ENCODE data around the gene XIRP1. TPM values are rescaled to one million over a fixed set of nuclear protein-coding genes. Genes with fewer than 3 reads are reported as not detected.

XIRP1 gene
- total RNA-seq, 1 donor from 2014 or later = not detected

DNA sequence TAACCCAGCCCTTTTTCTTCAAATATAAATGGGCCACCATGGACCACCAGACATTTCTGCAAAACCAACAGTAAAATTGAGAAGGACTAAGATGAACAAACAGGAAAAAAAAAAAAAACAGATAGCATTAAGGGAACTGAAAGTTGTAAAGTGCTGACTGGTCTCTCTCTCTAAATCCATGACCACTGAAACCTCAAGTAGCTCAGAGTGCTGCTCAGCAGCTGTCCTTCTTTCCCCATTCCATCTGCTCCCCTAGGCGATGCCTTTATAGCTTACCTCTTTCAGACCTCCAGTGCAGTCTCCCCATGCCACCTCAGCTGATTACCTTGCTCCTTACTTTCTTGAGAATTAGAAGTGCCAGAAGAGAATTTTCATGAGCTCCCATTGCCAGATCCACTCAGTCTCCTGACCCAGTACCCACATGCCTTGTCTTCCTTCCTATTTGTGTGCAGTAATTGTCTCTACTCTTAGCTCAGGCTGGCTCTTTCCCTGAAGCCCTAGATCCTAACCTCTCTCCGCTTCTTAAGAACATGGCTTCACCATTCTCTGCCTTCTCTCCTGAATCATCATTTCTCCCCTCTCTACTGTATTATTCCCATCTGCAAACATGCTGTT, 23.9 kb upstream of the XIRP1 start:
- H3K36me3 ChIP-seq = no peaks in the 10 kb centered on the region
- H3K27ac ChIP-seq = no peak overlapping the region
- no peaks in the 10 kb centered on the region for H3K27me3 ChIP-seq
- intact Hi-C loops (cut with DNase I) = no loop called here
- H3K9me3 ChIP-seq = no peaks in the 10 kb centered on the region
- no peak overlapping the region for H3K4me3 ChIP-seq
- no peaks in the 10 kb centered on the region for H3K4me1 ChIP-seq
- no peak for DNase-seq (ENCODE audit: extremely low spot score in 2 of 2)
- TF ChIP-seq POLR2A (IDR thresholded peaks at IDR 0.05) = no peak
- TF ChIP-seq POLR2AphosphoS5 (IDR thresholded peaks at IDR 0.05; ENCODE audit: insufficient read depth in 1 of 2, low read depth in 1 of 2) = no peak
- TF ChIP-seq CTCF (IDR thresholded peaks at IDR 0.05) = no peak

- H3K36me3 ChIP-seq = no peaks in the 10 kb centered on the region
- H3K9me3 ChIP-seq = no peaks in the 10 kb centered on the region
- DNase-seq (ENCODE audit: extremely low spot score in 2 of 2) = no peak
- no peak overlapping the region for H3K27ac ChIP-seq
- no peaks in the 10 kb centered on the region for H3K27me3 ChIP-seq
- H3K4me1 ChIP-seq = no peaks in the 10 kb centered on the region
- no peak overlapping the region for H3K4me3 ChIP-seq
- TF ChIP-seq POLR2AphosphoS5 (IDR thresholded peaks at IDR 0.05; ENCODE audit: insufficient read depth in 1 of 2, low read depth in 1 of 2) (no peak), POLR2A (IDR thresholded peaks at IDR 0.05) (no peak), CTCF (IDR thresholded peaks at IDR 0.05) (no peak)
- intact Hi-C loops (cut with DNase I) = no loop called here
These were observed 21.2 kb upstream of the XIRP1 start for GRCh38 chr3:39213613-39214012.

GRCh38 chr3:39212665-39213064, 20.3 kb upstream of the XIRP1 start:
- no peak overlapping the region for H3K27ac ChIP-seq
- no peaks in the 10 kb centered on the region for H3K4me1 ChIP-seq
- no peaks in the 10 kb centered on the region for H3K9me3 ChIP-seq
- H3K4me3 ChIP-seq = no peak overlapping the region
- TF ChIP-seq POLR2AphosphoS5 (IDR thresholded peaks at IDR 0.05; ENCODE audit: insufficient read depth in 1 of 2, low read depth in 1 of 2) (no peak), POLR2A (IDR thresholded peaks at IDR 0.05) (no peak), CTCF (IDR thresholded peaks at IDR 0.05) (no peak)
- no peaks in the 10 kb centered on the region for H3K27me3 ChIP-seq
- intact Hi-C loops (cut with DNase I) = no loop called here
- DNase-seq (ENCODE audit: extremely low spot score in 2 of 2) = no peak
- no peaks in the 10 kb centered on the region for H3K36me3 ChIP-seq

GRCh38 chr3:39211332-39212130, 19.1 kb upstream of the XIRP1 start:
- no peaks in the 10 kb centered on the region for H3K27me3 ChIP-seq
- TF ChIP-seq POLR2AphosphoS5 (IDR thresholded peaks at IDR 0.05; ENCODE audit: insufficient read depth in 1 of 2, low read depth in 1 of 2) (no peak), POLR2A (IDR thresholded peaks at IDR 0.05) (no peak)
- intact Hi-C loops (cut with DNase I) = no loop called here

DNA sequence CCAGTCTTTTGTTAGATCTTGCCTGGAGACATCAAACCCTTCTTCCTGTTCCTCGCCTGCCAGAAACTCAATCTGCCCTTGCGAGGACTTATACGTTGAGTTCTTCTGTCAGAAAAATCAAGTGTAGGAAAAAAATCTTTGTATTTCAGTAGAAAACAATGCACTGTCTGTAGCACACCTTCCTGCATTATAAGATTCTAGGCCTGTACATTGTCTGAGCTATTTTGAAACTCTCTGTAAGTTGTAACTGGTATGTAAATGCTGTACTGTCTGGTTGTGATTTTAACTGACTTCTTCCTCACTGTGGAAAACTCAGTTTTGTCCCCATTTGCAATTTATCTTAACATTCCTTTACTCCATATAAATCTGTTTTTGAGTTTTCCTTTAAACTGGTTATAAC, 17.7 kb upstream of the XIRP1 start:
- Histone ChIP-seq H3K4me3 (no peak overlapping the region), H3K27me3 (no peaks in the 10 kb centered on the region), H3K9me3 (no peaks in the 10 kb centered on the region), H3K36me3 (no peaks in the 10 kb centered on the region), H3K27ac (no peak overlapping the region), H3K4me1 (no peaks in the 10 kb centered on the region)
- intact Hi-C loops (cut with DNase I) = no loop called here
- DNase-seq (ENCODE audit: extremely low spot score in 2 of 2) = no peak
- TF ChIP-seq POLR2AphosphoS5 (IDR thresholded peaks at IDR 0.05; ENCODE audit: insufficient read depth in 1 of 2, low read depth in 1 of 2) (no peak), CTCF (IDR thresholded peaks at IDR 0.05) (no peak), POLR2A (IDR thresholded peaks at IDR 0.05) (no peak)

More at GRCh38 chr3:39211332-39212130, 19.1 kb upstream of the XIRP1 start:
- Histone ChIP-seq H3K27ac (no peak overlapping the region), H3K4me3 (no peak overlapping the region), H3K9me3 (no peaks in the 10 kb centered on the region), H3K4me1 (no peaks in the 10 kb centered on the region), H3K36me3 (no peaks in the 10 kb centered on the region)
- DNase-seq (ENCODE audit: extremely low spot score in 2 of 2) = no peak
